GM21381 (cell line): ENCODE measurements around the gene PLEKHM3.

ENCODE experiments used
- ATAC-seq: cut with Tn5 transposase; IDR thresholded peaks from one replicate; pipeline ENCODE4 v1.9.1; 2021; ENCODE audit warnings: mild to moderate bottlenecking, moderate library complexity; ENCODE audit not compliant: unreplicated experiment

Gene PLEKHM3

GRCh38 chr2:207995887-207996286 is 29.4 kb downstream of the PLEKHM3 start:
- no peak for ATAC-seq

GRCh38 chr2:207993151-207993763 is 32.1 kb downstream of the PLEKHM3 start:
- ATAC-seq: no peak

GRCh38 chr2:207991944-207992343 is 33.4 kb downstream of the PLEKHM3 start:
- no peak for ATAC-seq

GRCh38 chr2:207990784-207991183 is 34.5 kb downstream of the PLEKHM3 start:
- ATAC-seq: no peak

GRCh38 chr2:207988975-207989374 is 36.4 kb downstream of the PLEKHM3 start:
- ATAC-seq: no peak

GRCh38 chr2:207987025-207987716 is 38.2 kb downstream of the PLEKHM3 start:
- ATAC-seq: no peak

GRCh38 chr2:207984765-207985480 is 40.4 kb downstream of the PLEKHM3 start:
- no peak for ATAC-seq

GRCh38 chr2:207983641-207984042 is 41.7 kb downstream of the PLEKHM3 start:
- ATAC-seq: peak; percentile 85

GRCh38 chr2:207978177-207978948 is 47.0 kb downstream of the PLEKHM3 start:
- ATAC-seq: no peak

GRCh38 chr2:207975921-207976320 is 49.4 kb downstream of the PLEKHM3 start:
- no peak for ATAC-seq

- ATAC-seq: no peak
These were observed 51.1 kb downstream of the PLEKHM3 start for GRCh38 chr2:207974216-207974605.

GRCh38 chr2:207970826-207971180 is 54.5 kb downstream of the PLEKHM3 start:
- no peak for ATAC-seq

GRCh38 chr2:207970147-207970825 is 55.0 kb downstream of the PLEKHM3 start:
- no peak for ATAC-seq

- no peak for ATAC-seq
These were observed 56.1 kb downstream of the PLEKHM3 start for GRCh38 chr2:207969249-207969648.

- ATAC-seq: no peak
These were observed 58.2 kb downstream of the PLEKHM3 start for GRCh38 chr2:207967121-207967520.

GRCh38 chr2:207960911-207961310 is 64.4 kb downstream of the PLEKHM3 start:
- ATAC-seq: no peak

GRCh38 chr2:207960090-207960489 is 65.2 kb downstream of the PLEKHM3 start:
- no peak for ATAC-seq

- no peak for ATAC-seq
These were observed 68.6 kb downstream of the PLEKHM3 start for GRCh38 chr2:207956771-207957170.

GRCh38 chr2:207955456-207955855 is 69.9 kb downstream of the PLEKHM3 start:
- ATAC-seq: no peak

GRCh38 chr2:207953354-207953753 is 72.0 kb downstream of the PLEKHM3 start:
- ATAC-seq: no peak
